DMS79 (cell line): ENCODE measurements around the gene TRPM2.
"Not testable (repeated sequence)": the region's sequence is repeated elsewhere in the genome, so short reads cannot be mapped to it uniquely, and the experiment has no call there.

Experiments used
- DNase-seq: peaks from one replicate; lab custom pipeline; 2025; lab: John Stamatoyannopoulos, UW

TRPM2 gene

DNA sequence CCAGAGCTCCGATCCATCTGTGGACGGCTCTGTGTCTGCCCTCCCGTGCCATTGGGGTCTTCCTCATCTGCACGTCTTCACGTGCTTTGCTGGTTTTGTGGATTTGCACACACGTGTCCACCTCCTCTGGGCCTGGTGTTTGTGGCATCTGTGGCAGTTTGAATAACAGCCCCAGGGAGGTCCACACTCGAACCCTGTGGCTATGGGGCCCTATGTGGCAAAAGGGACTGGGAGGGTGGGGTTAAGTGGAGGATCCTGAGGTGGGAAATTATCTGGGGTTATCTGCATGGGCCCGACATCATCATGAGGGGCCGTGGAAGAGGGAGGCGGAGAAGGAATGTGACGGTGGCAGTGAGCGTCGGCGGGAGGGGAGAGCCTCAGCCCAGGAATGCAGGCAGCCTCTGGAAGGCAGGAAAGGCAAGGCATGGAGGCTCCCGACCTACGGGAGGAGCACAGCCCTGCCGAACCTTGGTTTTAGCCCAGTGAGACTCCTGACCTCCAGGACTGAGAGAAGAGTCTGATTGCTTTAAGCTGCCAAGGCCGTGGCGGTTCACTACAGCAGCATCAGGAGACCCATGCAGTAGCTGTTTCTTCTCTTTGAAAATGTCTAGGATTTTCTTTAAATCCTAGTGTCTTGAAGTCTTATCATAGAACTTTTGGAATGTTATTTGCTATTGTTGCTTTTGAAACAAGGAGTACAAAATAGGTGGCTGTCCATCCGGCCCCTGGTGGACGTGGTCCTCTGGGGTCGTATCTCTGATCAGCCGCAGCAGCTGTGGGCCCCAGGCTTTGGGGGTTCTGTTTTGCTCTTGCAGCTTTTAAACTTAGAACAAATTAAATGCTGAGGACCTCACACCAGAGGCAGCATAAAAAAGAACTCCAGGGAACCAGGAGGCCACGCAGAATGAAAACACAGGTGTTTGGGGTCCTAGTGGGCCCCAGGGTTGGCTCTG, 61.9 kb downstream of the TRPM2 start:
- no peak for DNase-seq

DNA sequence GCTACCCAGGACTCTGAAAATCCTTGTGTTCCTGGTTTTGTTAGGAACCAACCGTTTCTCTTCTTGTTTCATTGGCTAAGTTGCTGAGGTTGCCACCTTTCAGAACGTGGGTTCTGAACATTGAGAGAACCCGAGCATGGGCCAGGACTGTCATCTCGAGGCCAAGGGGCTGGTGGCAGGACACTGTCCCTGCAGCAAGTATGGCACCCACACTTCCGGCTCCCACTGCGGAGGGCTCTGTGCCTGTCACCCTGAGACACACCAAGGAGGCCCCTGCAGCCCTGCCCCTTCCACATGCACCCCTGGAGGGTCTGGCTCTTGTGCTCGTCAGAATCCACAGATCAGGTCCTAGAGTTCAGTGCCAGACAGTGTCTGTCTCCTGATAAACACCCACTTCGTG, 62.8 kb downstream of the TRPM2 start:
- no peak for DNase-seq

DNA sequence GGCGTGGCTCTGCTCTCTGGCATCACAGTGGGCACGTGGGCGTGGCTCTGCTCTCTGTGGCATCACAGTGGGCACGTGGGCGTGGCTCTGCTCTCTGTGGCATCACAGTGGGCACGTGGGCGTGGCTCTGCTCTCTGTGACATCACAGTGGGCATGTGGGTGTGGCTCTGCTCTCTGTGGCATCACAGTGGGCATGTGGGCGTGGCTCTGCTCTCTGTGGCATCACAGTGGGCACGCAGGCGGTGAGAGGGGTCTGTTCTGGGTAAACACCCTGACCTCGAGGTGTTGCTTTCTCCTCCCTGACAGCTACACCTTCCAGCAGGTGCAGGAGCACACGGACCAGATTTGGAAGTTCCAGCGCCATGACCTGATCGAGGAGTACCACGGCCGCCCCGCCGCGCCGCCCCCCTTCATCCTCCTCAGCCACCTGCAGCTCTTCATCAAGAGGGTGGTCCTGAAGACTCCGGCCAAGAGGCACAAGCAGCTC, 64.2 kb downstream of the TRPM2 start:
- DNase-seq: not testable (repeated sequence)

DNA sequence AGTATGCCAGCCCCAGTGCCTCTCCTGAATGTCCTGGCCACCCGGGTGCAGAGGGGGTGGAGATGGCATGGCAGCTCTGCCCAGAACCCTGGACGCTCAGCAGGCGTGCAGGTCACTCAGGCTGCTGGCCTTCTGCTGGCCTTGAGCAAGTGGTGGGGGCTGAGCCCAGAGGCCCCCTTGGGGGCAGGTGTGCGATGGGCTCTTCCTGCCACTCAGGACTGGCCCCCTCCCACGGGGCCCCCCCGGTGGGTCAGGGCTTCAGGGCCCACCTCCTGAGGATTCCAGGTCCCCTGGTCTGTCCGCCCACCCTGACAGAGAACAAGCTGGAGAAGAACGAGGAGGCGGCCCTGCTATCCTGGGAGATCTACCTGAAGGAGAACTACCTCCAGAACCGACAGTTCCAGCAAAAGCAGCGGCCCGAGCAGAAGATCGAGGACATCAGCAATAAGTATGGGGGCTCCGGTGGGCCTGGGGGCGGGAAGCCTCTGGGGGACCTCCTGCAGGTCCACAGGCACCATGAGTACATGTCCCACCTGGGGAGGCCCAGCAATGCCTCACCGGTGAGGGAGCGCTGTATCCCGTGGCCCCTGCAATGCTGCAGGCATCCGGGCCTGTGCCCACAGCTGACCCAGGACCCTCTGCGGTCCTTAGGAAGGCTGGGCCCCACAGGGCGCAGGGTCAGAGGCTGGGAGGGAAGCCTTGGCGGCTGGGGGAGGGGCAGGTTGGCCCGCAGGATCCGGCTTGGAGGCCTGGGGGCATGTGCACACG, 64.9 kb downstream of the TRPM2 start:
- no peak for DNase-seq

DNA sequence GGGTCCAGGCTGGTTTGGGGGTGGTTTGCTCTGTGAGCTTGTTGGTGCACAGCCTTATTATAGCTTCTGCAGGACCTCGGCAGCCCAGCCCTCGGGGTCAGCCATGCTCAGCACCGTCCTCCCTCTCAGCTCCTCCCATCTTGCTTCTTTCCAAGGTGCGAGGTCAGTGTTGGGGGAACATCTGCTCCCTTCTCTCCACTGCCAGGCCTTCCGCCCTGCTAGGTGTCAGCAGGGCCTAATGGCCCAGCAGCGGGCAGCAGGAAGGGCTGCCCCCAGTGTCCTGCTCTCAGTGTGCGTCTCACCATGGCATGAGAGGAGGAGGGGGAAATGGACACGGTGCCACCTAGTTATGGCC, 65.4 kb downstream of the TRPM2 start:
- DNase-seq: no peak

DNA sequence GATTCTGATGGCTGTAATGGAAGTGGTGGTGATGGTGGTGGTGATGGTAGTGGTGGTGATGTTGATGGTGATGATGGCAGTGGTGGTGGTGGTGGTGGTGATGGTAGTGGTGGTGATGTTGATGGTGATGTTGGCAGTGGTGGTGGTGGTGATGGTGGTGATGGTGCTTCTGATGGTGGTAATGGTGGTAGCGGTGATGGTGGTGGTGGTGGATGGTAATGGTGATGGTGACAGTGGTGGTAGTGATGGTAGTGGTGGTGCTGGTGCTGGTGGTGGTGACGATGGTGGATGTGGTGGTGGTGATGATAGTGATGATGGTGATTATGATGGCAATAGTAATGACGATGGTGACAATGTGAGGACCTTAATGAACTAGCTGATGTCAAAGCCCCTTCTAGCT, 66.3 kb downstream of the TRPM2 start:
- no peak for DNase-seq

DNA sequence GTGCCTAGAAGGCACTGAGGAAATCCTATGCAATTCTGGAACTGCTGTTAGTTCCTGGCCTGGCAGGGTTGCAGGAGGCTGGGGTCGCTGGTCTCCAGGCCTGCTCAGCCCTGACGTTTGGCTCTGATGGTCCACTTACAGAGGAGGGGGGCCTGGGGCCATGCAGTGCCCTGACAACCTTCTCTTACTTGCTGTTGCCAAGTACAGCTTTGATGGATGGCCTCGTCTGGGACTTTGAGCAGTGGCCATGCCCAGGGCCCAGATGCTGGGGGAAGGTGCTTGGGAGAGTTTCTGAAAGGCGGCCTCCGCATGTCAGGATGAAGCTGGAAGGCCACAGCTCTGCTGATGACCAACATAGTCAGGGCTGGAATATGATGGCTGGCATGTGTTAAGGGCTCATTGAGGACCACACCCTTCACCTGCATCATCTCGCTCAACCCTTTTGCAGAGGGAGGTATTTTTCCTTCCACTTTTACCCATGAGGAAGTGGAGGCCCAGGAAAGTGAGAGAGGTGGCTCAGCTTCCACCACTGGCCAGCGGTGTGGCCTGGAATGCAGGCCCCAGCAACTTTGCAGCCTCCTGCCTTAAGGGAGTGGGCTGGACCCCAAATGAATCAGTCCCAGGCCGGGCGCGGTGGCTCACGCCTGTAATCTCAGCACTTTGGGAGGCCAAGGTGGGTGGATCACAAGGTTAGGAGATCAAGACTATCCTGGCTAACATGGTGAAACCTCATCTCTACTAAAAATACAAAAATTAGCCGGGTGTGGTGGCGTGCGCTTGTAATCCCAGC, 67.2 kb downstream of the TRPM2 start:
- no peak for DNase-seq

DNA sequence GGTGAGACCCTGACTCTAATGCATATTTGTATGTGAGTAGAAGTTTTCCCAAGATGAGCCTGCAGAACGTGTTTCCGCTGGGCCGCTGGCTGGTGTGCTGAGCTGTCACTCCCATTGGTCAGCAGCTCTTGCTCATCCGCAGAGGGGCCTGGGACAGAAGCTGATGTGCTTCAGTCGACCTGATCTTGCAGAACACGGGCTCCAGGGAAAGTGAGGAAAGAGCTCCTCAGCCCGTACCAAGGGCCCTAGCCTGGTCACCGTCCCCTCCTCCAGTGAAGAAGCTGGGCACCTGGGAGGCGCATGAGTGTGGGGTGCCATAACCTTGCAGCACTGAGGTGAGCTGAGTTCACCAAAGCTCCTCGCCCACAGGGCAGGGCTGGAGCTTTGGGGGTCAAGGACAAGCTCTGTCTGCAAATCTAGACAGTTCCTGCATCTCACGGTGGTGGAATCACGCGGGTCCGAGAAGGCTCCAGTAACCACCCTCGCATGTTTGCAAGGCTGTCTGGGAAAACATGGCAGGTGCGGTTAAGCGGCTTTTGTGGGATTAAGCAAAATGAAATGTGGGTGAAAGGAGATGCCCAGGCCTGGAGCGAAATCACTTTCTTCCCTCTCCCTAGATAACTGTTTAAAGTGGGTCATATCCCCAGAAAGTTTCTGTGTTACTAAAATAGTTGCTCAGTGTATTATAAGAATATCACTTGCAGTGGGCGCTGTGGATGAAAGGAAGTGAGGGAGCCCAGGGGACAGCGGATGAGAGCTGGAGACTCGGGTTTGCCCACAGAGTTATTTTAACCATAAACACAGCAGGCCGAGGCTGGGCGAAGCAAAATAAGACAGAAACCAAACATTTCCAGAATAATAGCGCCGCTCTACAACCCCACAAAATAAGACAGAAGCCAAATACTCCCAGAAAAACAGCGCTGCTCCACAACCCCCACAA, 68.8 kb downstream of the TRPM2 start:
- no peak for DNase-seq

DNA sequence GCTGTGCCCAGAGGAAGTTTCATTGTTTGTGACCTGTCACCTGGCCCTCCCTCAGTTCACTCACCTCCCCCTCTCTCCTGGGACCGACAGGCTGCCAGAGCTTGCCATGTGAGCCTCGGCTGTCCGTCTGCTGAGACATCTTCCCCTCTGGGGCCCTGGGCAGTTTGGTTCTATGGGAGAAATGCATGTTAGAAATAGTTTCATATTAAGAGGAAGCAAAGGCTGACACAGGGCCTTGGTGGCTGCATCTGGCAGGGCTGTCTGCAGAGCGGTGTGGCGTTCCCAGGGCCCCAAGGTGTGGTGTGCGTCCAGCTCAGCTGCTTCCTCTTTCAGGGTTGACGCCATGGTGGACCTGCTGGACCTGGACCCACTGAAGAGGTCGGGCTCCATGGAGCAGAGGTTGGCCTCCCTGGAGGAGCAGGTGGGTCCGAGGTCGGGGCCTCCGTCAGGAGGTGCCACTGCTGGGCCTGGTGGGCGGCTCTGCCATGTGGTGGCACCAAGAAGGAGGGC, 69.9 kb downstream of the TRPM2 start:
- DNase-seq: no peak

DNA sequence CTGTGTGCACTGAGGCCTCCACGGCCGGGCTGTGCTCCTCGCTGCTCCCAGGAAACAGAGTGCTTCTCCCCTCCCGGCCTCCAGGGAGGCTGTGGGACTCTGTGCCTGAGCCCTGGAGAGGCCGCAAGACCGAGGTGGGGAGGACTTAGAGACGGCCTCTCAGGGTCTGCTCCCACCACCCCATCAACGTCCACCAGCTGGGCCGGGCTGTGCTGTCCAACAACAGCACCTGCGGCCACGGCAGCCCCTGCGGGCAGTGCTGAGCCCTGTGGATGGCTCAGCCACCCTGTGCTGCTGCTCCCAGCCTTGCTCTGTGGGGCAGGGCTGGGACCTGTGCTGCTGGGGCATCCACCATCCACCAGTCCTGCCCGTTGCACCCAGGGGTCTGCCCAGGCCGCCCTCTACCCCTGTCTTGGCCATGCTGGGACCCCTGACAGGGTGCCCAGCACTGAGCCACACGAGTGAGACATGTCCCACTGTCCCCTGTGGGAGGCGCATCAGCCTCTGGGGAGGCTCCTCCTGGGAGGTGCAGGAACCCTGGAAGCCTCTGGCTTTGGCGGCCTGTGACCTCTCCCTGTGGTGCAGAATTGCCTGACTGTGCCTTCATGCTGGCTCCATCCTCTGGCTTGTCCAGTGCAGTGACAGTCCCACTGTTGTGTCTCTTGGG, 70.7 kb downstream of the TRPM2 start:
- DNase-seq: no peak

DNA sequence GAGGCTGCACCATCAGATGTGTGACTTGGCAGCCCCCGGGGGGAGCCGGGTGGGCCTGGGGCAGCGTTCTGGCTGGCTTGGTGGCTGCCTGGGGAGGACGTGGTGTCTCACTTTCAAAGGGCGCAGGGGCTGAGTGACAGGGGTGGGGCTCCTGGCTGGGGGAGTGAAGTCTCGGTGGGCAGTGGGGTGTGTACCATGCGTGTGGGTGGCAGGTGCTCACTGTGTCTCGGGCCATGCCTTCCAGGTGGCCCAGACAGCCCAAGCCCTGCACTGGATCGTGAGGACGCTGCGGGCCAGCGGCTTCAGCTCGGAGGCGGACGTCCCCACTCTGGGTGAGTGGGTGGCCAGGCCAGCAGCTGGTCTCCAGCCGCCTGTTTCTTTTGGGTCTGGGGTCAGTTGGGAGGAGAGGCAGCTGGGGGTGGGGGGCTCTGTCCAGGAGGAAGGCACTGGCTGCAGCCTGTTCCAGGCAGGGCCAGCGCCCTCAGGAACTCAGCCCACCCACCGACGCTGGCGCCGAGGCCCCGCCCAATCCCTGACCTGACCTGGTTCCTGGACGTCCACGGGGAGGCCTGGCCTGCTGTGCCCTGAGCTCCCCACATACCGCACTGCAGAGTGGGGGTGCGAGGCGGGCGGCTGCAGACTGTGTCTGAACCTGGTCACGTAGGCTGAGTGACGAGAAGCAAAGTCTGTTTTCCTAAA, 71.3 kb downstream of the TRPM2 start:
- no peak for DNase-seq

DNA sequence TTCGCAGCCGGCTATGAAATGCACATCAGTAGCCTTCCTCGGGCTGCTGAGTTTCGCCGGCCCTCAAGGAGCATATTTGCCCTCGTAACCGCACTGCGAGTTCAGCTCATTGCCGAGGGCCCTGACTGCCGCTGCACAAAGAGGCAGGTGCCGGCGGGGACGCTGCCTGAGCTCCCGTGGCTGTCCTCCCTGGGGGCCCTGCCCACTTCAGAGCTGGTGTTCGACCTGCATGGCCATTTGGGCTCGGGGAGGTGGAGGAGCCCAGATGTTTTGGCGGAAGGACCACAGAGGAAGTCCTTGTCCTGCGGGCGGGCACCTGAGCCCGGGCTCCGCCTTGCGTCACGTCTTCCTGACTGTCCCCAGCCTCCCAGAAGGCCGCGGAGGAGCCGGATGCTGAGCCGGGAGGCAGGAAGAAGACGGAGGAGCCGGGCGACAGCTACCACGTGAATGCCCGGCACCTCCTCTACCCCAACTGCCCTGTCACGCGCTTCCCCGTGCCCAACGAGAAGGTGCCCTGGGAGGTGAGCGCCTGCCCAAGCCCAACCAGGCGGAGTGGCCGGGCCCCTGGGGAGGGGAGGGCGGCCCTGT, 72.0 kb downstream of the TRPM2 start:
- no peak for DNase-seq

DNA sequence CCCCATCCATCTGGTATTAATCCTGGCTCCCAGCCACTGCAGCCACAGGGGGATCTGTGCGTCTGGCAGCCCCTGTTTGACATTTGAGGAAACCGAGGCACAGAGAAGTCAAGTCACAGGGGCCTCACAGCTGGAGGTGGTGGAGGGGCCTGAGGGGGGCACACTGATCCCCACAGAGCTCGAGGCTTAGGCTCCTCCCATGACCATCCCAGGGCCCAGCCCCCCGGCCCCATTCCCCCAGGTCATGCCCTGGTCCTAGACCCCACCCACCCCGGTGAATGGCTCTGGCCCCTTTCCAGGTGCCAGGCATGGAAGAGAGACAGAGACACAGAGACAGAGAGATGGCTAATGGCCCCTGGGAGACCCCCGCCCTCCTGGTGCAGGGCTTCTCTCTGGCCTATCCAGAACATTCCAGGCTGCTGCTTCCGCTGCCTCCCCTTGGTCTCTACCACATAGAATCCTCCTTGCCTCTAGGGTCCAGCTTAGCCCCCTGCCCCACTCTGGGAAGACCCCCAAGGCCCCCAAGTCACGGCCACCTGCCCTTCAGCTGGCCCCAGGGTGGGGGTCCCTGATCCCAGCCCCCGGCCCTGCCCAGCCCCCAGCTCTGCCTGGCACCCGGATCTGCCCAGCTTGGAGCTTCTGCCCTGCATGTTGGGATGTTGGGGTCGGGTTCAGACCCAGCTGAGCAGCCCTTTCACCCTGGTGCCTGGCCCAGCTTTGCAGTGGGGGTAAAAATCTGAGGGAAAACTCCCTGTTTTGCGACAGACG, 72.7 kb downstream of the TRPM2 start:
- no peak for DNase-seq

DNA sequence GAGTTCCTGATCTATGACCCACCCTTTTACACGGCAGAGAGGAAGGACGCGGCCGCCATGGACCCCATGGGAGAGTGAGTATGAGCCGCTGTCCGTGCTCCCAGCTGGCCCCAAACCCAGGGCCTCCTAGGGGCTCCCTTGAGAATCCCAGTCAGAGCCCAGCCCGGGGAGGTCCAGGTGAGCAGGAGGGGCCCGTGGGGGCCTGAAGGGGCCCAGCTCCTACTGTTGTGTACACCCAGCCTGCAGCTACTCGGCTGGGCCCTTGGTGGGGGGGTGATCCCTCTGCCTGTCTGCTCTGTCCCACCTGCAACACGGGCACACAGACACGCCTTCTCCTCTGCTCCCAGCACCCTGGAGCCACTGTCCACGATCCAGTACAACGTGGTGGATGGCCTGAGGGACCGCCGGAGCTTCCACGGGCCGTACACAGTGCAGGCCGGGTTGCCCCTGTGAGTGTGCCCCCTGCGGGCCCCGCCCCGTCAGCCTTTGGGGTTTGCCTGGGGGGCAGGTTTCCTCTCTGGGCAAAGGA, 73.3 kb downstream of the TRPM2 start:
- DNase-seq: no peak

DNA sequence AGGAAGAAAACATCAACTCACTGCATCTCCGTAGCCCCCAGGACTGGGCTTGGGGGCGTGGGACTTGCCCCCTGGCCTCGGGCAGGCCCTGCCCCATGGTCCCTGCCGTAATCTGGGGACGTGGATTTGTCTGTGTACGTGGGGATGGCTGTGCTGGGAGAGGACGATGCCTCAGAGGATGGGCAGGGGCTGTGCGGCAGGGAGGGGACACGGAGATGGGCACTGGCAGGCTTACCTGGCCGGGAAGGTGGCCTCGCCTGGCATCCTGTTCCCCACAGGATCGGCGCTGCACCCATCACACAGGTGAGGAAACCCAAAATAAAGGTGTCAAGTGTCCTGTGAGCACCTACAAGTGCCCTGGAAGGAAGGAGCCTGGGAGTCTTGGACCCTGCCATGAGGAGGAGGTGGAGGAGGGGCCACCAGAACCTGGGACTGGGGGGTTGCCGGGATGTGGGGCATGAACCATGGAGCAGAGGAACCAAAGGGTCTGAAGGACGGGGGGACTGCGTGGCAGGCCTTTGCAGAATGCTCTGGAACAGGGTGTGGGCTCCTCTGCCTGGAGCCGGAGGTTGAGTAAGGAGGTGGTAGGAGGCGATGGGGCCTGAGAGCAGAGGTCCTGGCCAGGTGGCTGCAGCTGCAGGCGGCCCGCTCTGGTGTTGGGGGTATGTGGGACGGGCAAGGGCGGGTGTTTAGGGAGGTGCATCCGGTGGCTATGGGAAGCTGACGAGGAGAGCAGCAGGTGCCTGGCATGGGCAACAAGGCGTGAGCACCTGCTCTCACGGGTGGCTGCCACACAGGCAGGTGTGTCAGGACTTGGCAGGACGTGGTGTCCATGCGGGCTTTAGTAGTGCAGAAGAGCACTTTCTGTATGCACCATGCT, 74.1 kb downstream of the TRPM2 start:
- peak; percentile 87 for DNase-seq

DNA sequence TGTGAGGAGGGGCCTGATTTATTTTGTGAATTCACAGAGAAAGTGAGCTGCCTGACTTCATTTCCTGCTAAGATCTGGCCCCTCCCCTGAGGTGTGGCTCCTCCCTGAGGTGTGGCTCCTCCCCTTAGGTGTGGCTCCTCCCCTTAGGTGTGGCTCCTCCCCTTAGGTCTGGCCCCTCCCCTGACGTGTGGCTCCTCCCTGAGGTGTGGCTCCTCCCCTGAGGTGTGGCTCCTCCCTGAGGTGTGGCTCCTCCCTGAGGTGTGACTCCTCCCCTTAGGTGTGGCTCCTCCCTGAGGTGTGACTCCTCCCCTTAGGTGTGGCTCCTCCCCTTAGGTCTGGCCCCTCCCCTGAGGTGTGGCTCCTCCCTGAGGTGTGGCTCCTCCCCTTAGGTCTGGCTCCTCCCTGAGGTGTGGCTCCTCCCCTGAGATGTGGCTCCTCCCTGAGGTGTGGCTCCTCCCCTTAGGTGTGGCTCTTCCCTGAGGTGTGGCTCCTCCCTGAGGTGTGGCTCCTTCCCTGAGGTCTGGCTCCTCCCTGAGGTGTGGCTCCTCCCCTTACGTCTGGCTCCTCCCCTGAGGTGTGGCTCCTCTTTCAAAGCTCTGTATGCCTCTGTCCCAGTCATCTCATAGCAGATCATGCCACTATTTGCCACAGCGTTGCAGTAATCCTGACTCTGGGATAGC, 75.0 kb downstream of the TRPM2 start:
- no peak for DNase-seq

DNA sequence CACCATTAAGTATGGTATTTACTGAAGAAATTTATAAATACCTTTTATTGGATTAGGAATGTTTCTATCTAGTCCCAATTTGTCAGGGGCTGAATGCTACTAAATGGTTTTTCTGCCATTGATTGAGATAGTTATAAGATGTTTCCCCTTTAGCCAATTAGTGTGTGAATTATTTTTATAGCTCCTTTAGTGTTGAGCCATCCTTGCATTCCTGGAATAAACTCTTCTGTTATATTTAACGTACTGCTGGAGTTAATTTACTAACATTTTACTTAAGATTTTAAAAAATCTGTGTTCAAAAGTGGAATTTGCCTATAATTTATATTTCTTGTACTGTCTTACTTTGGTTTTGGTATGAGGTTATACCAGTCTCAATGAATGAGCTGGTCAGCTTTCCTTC, 76.5 kb downstream of the TRPM2 start:
- DNase-seq: no peak
